PFSK-1 (cell line): ENCODE measurements around the gene IL5.

Source experiments
- POLR2AphosphoS5 ChIP-seq: IDR thresholded peaks from 2 replicates; pipeline ENCODE4 v1.6.1; 2012; ENCODE audit warnings: low read depth, mild to moderate bottlenecking, control low read depth, low read length, moderate library complexity
- REST ChIP-seq, 2 experiments: IDR thresholded peaks; 2 replicates each; pipeline versions ENCODE4 v1.6.1 to v1.8.0; 2011 to 2012; ENCODE audit warnings: low read depth in 2 of 2, low read length in 2 of 2, control low read depth in 1 of 2, inconsistent platforms in 1 of 2, mild to moderate bottlenecking in 1 of 2, moderate library complexity in 1 of 2; ENCODE audit not compliant: insufficient read depth in 1 of 2

GRCh38 chr5:132556153-132556762 is 12.9 kb upstream of the IL5 start:
- TF ChIP-seq POLR2AphosphoS5 (no peak), REST (IDR thresholded peaks at IDR 0.05; ENCODE audit: insufficient read depth in 1 of 2, low read depth in 2 of 2, low read length in 2 of 2) (no peak)
